Activated effector memory CD4-positive, alpha-beta T cell treated with Interleukin-2 at 50 U/mL for 16 hours (primary cell): ENCODE data around the gene ZNF641.
"Not testable (repeated sequence)": the region's sequence is repeated elsewhere in the genome, so short reads cannot be mapped to it uniquely, and the experiment has no call there.

Source experiments
- DNase-seq: peaks from one replicate; pipeline ENCODE4 v3.0.0-alpha.2; 2020

The ZNF641 gene

GRCh38 chr12:48333680-48334079 is 17.0 kb downstream of the ZNF641 start:
- not testable (repeated sequence) for DNase-seq

DNA sequence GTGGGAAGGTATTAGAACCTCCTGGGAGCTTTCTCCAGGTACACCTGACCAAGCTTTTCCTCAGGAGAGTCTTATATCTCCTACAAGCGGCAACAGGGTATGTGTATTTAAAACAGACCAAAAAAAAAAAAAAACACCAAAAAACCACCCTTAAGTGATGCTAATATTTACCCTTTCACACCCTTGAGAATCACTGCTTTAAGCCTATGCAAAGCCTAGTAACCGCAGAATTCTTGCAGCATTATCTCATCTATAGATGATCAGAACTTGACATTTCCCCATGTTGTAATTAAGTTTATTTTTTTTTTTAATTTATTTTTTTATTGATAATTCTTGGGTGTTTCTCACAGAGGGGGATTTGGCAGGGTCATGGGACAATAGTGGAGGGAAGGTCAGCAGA is 19.3 kb downstream of the ZNF641 start:
- DNase-seq, result no peak

DNA sequence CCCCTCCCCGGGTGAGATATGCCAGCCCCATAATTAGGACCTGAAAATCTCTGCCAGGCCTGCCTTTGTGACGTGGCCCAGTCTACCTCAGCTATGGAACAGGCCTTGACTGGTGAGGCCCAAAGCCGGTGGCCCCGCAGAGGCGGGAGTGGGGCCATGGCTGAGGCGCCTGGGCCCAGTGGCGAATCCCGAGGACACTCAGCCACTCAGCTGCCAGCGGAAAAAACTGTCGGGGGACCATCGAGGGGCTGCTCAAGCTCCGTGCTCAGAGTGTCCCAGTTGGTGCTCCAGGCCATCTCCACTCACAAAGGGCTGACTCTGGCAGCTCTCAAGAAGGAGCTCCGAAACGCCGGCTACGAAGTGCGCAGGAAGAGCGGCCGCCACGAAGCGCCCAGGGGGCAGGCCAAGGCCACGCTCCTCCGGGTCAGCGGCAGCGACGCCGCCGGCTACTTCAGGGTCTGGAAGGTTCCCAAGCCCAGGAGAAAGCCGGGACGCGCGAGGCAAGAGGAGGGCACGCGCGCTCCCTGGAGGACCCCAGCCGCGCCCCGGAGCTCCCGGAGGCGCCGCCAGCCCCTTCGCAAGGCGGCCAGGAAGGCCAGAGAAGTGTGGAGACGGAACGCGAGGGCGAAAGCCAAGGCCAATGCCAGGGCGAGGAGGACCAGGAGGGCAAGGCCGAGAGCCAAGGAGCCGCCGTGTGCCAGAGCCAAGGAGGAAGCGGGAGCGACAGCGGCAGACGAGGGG is 21.4 kb downstream of the ZNF641 start:
- DNase-seq, result no peak

- DNase-seq, result no peak
Measured at GRCh38 chr12:48316491-48316890, 34.2 kb downstream of the ZNF641 start.

DNA sequence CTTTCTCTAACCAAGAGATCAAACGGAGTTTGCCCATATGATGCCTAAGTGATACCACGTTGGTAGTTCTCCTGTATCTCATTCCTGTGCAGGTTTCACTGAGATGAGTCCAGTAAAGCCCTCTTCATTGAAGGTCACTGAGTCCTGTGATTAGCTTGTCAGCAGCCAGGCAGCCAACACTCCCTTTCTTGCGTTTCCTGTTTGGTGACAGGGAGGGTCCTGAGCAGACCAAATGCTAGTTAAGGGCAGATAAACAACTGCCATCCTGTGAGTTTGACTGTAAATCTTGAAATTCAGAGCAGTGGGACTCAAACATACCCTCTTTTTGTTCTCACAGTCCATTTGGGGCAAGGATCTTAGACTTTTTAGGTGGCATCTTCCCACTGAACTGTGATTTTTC is 39.4 kb downstream of the ZNF641 start:
- no peak for DNase-seq

DNA sequence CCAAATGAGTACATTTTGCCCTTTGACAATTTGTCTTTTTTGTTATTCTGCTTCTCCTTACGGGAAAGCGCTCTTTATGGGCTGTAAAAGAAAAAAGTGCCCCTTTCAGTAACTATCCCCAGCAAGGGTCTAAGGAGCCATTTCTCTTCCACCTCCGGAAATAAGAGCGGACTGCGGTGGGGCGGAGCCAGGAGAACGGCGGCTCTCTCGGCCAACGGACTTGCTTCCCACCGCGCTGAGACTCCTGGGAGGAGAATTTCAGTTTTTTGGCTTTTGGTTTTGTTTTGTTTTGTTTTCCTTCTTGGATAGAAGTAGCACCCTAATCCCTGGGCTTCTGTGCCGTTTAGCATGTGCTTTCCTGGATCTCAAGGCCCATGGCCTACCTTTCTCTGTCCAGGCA is 43.5 kb downstream of the ZNF641 start:
- DNase-seq, result no peak

- DNase-seq, result no peak
Measured at GRCh38 chr12:48305190-48305589, 45.5 kb downstream of the ZNF641 start.

DNA sequence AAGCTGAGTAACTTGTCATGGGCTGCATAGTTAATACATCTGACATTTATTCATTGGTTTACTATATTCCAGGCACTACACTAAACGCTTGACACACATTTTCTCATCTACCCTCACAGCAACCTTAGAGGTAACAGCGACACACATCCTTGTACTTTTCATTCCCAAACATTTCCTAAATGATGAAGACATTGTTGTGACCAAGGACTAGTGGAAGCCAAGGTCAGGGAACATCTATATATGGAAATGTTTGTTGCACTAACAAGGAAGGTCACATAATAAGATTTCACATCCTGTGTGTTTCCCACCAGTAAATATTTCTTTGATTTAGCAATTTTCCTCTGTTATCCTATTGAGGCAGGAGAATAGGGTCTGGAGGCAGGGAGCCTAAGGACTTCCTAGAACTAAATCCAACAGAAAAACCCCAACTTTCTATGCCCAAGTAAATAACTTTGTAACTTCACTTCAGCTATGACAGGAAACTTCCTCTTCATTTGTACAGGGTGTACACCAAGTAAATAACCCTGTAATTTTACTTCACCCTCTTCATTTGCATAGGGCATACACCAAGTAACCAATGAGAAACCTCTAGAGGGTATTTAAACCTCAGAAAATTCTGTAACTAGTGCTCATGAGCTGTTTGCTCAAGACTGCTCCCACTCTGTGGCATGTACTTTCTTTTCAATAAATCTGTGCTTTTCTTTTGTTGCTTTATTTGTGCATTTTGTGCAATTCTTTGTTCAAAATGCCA is 48.4 kb downstream of the ZNF641 start:
- DNase-seq, result no peak

- DNase-seq, result no peak
Measured at GRCh38 chr12:48300774-48301173, 49.9 kb downstream of the ZNF641 start.

DNA sequence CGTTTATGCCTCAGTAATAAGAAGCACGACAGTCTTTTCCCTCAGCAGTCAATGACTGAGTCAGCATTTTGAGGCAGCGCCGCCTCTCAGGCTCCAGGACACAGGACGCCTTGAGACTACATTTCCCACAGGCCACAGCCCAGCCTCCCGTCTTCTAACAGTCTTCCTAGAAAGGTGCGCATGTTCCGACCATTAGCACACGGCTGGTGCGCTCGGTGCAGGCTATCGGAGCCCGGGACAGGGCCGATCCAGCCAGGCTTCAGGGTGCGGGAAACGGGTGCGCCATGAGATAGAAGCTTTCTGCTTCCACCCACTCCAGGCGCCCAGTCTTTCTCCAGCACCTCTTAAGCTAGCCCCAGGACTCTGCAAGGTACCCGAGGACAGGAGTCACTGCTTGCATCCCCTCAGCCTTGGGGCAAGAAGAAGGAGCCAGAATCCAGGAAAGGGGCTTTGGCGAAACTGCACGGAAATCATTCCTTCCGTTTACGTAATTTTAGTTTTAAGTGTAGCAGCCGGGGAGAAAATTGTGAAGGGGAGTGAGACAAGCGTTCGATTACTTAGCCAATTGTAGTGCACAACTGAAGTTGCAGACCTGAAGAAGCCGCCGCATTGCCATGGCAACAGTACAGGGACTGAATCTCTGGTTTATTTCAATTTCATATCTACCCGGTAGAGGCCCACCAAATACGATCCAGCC is 54.0 kb downstream of the ZNF641 start:
- DNase-seq, result peak; percentile 15

- no peak for DNase-seq
Measured at GRCh38 chr12:48292040-48292439, 58.7 kb downstream of the ZNF641 start.

DNA sequence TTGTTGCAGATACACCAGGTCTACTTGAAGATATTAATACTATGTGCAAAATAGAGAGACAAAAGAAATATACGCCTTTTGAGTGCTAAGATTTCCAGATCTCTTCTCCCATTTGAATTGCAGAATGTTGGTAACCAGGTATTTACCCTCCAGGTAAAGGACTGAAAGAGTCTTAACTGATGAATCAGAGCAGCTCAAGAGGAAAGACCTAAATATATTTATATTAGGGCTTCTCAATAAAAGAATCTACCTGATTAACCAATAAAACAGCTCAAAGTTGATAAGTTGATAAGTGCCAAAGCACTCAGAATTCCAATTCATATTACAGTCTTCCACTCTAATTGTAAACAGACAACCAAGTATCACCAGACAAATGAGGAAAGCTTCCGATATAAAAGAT is 59.2 kb downstream of the ZNF641 start:
- DNase-seq, result no peak

- DNase-seq, result no peak
Measured at GRCh38 chr12:48288387-48289268, 62.1 kb downstream of the ZNF641 start.
